Lower leg skin (tissue), 3 donors: ENCODE measurements around the gene CRAT.

Experiments
- CTCF ChIP-seq, 3 donors: fragments of 450-650 bp; IDR thresholded peaks; one replicate each; pipeline ENCODE4 v1.5.1; 2016; ENCODE audit warnings: antibody characterized with exemption in 3 of 3, mild to moderate bottlenecking in 3 of 3, moderate library complexity in 2 of 3
- POLR2A ChIP-seq, 2 donors: fragments of 450-650 bp; IDR thresholded peaks; one replicate each; pipeline ENCODE4 v1.6.1; 2016 to 2017; ENCODE audit warnings: antibody characterized with exemption in 2 of 2, mild to moderate bottlenecking in 1 of 2, moderate library complexity in 1 of 2

- TF ChIP-seq CTCF (IDR thresholded peaks at IDR 0.05) (no peak), POLR2A (IDR thresholded peaks at IDR 0.05) (no peak)
These were observed 44.4 kb upstream of the CRAT start for GRCh38 chr9:129154866-129155477.
